GM12878 (cell line): ENCODE measurements around the gene EEF1AKMT2. TPM values are rescaled to one million over a fixed set of nuclear protein-coding genes. Genes with fewer than 3 reads are reported as not detected.

Experiments
- ASH2L ChIP-seq: fragments of 300-600, 200-600 bp; sonication (generic); IDR thresholded peaks from 2 replicates; pipeline ENCODE4 v1.6.1; 2017; ENCODE audit warnings: low read depth, mild to moderate bottlenecking, borderline replicate concordance
- ATF7 ChIP-seq: fragments of 450-650 bp; IDR thresholded peaks from 2 replicates; pipeline ENCODE4 v1.6.1; 2016; ENCODE audit warnings: low read depth, mild to moderate bottlenecking
- BCL11A ChIP-seq: IDR thresholded peaks from 2 replicates; pipeline ENCODE4 v1.6.1; 2011; ENCODE audit warnings: low read depth, low read length
- CBFB ChIP-seq: IDR thresholded peaks from 2 replicates; pipeline ENCODE4 v1.6.1; 2016; ENCODE audit warnings: antibody characterized with exemption, low read depth
- HDAC6 ChIP-seq: fragments of 200-600 bp; sonication (generic); IDR thresholded peaks from one replicate; pipeline ENCODE4 v1.8.0; 2017; ENCODE audit warnings: antibody characterized with exemption; ENCODE audit not compliant: unreplicated experiment
- IKZF2 ChIP-seq, 2 experiments: fragments of 450-650 bp; IDR thresholded peaks; 2 replicates each; pipeline ENCODE4 v1.6.1; 2017; ENCODE audit warnings: mild to moderate bottlenecking in 2 of 2, moderate library complexity in 2 of 2
- KDM1A ChIP-seq: fragments of 200-600 bp; sonication (generic); IDR thresholded peaks from 2 replicates; pipeline ENCODE4 v1.6.1; 2016; ENCODE audit warnings: borderline replicate concordance
- NFXL1 ChIP-seq: fragments of 450-650 bp; IDR thresholded peaks from 2 replicates; pipeline ENCODE4 v1.6.1; 2017; ENCODE audit warnings: antibody characterized with exemption, mild to moderate bottlenecking, borderline replicate concordance
- NR2C1 ChIP-seq: fragments of 450-650 bp; IDR thresholded peaks from 2 replicates; pipeline ENCODE4 v1.6.1; 2017; ENCODE audit warnings: antibody characterized with exemption, mild to moderate bottlenecking, moderate library complexity
- SP1 ChIP-seq: IDR thresholded peaks from one replicate; pipeline ENCODE4 v1.6.1; 2011; ENCODE audit warnings: low read depth, low read length
- SRF ChIP-seq, 2 experiments: IDR thresholded peaks; 2 replicates each; pipeline ENCODE4 v1.6.1; 2011; ENCODE audit warnings: low read depth in 2 of 2, low read length in 2 of 2, mild to moderate bottlenecking in 1 of 2, moderate library complexity in 1 of 2
- STAT3 ChIP-seq: IDR thresholded peaks from 2 replicates; pipeline ENCODE4 v1.6.1; 2011; ENCODE audit warnings: low read depth, low read length, improper control_type of control experiment
- SUZ12 ChIP-seq: fragments of 200-600 bp; sonication (generic); IDR thresholded peaks from one replicate; pipeline ENCODE4 v1.6.1; 2018; ENCODE audit warnings: antibody characterized with exemption, mild to moderate bottlenecking; ENCODE audit not compliant: unreplicated experiment
- TCF7 ChIP-seq: IDR thresholded peaks from 2 replicates; pipeline ENCODE4 v1.6.1; 2014; ENCODE audit warnings: antibody characterized with exemption, borderline replicate concordance
- ZBTB40 ChIP-seq: fragments of 450-650 bp; IDR thresholded peaks from 2 replicates; pipeline ENCODE4 v1.6.1; 2016; ENCODE audit warnings: mild to moderate bottlenecking, moderate library complexity, borderline replicate concordance
- ZNF207 ChIP-seq: fragments of 450-650 bp; IDR thresholded peaks from 2 replicates; pipeline ENCODE4 v1.6.1; 2014; ENCODE audit warnings: antibody characterized with exemption, mild to moderate bottlenecking, borderline replicate concordance
- polyA plus RNA-seq, 11 experiments: library from polyadenylated mRNA; depleted of rRNA in 4 of 11; unstranded in 6 of 11; stranded (reverse) in 5 of 11; fragments of >200 nt; fragmentation: Nextera tagmentation in 4 of 11; fragmentation: Illumina TruSeq in 1 of 11; extraction: Ambion mirVana in 4 of 11; extraction: Trizol in 1 of 11; gene quantifications; 1 replicate in 1 of 11; 2 replicates in 10 of 11; pipeline versions ENCODE4 v1.2.1 to v1.2.3, GENCODE V29; 2011 to 2016; ENCODE audit warnings: inconsistent platforms in 2 of 11, missing spikeins in 2 of 11, low read depth in 1 of 11
- total RNA-seq, 4 experiments: library from RNA; depleted of rRNA in 3 of 4; stranded (reverse); fragments of >200 nt in 3 of 4; fragmentation: Illumina TruSeq in 1 of 4; extraction: Trizol in 1 of 4; gene quantifications; 2 replicates each; pipeline versions ENCODE4 v1.2.1 to v1.2.3, GENCODE V29; 2013 to 2021
- TF ChIP-seq, protein P1 (sequence below): IDR thresholded peaks from 2 replicates; pipeline ENCODE4 v1.6.1; 2012; ENCODE audit warnings: low read length, inconsistent platforms
- TF ChIP-seq, protein P2 (sequence below): fragments of 450-650 bp; IDR thresholded peaks from 2 replicates; pipeline ENCODE4 v1.6.1; 2017; ENCODE audit warnings: mild to moderate bottlenecking, low read depth, inconsistent platforms; ENCODE audit not compliant: poor library complexity, severe bottlenecking
- TF ChIP-seq, protein P3 (sequence below): fragments of 450-650 bp; formaldehyde crosslinking; IDR thresholded peaks from 2 replicates; pipeline ENCODE4 v1.4.0; 2022; ENCODE audit warnings: mild to moderate bottlenecking, moderate library complexity

The EEF1AKMT2 gene
- total and polyA plus RNA-seq, 10 of the 15 experiments (the other 5 are each of a cell fraction or from before 2014, with no cell fraction given): 9.1 to 29.3 (median 23.6) TPM

DNA sequence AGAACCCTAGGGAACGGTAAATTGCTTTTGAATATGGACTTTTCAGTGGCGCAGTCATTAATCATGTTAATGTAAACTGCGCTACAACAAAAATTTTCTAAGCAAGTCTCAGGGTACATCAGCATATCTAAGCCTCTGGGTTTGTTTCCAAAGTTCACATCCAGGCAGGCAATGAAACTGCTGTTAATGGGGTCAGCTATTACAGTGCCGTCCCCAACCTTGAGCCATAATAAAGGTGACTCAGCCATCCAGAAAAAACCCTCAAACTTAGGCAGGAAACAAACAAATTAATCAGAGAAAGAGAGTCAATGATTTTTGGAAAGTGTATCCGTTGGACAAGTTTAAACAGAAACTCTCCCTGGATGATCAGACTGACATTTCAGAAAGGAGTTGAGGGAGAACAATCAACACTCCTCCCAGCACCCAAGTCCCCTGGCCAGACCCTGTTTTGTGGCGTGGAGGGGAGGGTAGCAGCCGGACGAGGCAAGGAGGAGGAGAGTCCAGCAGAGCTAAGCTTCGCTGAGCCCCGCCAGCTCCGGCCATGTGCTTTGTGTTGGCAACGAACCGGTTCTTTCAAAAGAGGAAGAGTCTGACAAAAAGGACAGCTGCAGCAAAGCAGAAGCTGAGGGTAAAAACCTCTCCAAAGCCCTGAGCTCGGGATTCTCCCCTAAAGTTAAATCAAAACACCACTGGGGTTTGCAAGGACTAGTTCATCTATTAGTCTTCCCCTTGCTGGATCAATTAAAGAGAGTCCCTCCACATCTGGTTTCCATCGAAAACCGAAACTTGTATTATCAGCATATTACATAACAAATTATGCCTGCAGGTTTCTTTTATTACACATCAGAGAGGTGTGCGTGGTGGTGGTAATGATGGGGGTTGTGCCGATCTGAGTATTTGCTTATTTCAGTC is 51.1 kb downstream of the EEF1AKMT2 start (continued):
- TF ChIP-seq, protein P1, sequence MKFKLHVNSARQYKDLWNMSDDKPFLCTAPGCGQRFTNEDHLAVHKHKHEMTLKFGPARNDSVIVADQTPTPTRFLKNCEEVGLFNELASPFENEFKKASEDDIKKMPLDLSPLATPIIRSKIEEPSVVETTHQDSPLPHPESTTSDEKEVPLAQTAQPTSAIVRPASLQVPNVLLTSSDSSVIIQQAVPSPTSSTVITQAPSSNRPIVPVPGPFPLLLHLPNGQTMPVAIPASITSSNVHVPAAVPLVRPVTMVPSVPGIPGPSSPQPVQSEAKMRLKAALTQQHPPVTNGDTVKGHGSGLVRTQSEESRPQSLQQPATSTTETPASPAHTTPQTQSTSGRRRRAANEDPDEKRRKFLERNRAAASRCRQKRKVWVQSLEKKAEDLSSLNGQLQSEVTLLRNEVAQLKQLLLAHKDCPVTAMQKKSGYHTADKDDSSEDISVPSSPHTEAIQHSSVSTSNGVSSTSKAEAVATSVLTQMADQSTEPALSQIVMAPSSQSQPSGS: no peak
- TF ChIP-seq HDAC6 (no peak), KDM1A (no peak), NFXL1 (no peak), SRF (IDR thresholded peaks at IDR 0.05; ENCODE audit: low read depth in 2 of 2, low read length in 2 of 2) (no peak), ZBTB40 (no peak), SP1 (peak; percentile 6), ASH2L (no peak), IKZF2 (IDR thresholded peaks at IDR 0.05) (peak; percentile 56 to 64; a peak in 2 of 4 replicates), ATF7 (peak; percentile 54; the same call in 1 of the 2 replicates), NR2C1 (no peak), SUZ12 (no peak), ZNF207 (no peak), BCL11A (0 out of 2 replicates have a peak, but pooled peaks have one; percentile 20), TCF7 (no peak), CBFB (no peak), STAT3 (no peak)
- TF ChIP-seq, protein P2, sequence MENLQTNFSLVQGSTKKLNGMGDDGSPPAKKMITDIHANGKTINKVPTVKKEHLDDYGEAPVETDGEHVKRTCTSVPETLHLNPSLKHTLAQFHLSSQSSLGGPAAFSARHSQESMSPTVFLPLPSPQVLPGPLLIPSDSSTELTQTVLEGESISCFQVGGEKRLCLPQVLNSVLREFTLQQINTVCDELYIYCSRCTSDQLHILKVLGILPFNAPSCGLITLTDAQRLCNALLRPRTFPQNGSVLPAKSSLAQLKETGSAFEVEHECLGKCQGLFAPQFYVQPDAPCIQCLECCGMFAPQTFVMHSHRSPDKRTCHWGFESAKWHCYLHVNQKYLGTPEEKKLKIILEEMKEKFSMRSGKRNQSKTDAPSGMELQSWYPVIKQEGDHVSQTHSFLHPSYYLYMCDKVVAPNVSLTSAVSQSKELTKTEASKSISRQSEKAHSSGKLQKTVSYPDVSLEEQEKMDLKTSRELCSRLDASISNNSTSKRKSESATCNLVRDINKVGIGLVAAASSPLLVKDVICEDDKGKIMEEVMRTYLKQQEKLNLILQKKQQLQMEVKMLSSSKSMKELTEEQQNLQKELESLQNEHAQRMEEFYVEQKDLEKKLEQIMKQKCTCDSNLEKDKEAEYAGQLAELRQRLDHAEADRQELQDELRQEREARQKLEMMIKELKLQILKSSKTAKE: peak; percentile 73
- TF ChIP-seq, protein P3, sequence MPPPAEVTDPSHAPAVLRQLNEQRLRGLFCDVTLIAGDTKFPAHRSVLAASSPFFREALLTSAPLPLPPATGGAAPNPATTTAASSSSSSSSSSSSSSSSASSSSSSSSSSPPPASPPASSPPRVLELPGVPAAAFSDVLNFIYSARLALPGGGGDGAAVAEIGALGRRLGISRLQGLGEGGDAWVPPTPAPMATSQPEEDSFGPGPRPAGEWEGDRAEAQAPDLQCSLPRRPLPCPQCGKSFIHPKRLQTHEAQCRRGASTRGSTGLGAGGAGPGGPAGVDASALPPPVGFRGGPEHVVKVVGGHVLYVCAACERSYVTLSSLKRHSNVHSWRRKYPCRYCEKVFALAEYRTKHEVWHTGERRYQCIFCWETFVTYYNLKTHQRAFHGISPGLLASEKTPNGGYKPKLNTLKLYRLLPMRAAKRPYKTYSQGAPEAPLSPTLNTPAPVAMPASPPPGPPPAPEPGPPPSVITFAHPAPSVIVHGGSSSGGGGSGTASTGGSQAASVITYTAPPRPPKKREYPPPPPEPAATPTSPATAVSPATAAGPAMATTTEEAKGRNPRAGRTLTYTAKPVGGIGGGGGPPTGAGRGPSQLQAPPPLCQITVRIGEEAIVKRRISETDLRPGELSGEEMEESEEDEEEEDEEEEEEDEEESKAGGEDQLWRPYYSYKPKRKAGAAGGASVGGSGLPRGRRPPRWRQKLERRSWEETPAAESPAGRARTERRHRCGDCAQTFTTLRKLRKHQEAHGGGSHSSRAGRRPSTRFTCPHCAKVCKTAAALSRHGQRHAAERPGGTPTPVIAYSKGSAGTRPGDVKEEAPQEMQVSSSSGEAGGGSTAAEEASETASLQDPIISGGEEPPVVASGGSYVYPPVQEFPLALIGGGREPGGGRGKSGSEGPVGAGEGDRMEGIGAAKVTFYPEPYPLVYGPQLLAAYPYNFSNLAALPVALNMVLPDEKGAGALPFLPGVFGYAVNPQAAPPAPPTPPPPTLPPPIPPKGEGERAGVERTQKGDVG (CRISPR knock-in tag): no peak
